Measurements from ENCODE around the gene EGF.
A peak's percentile ranks its signal among the peaks of the same experiment; 100 is the strongest.
"Not testable (repeated sequence)": the region's sequence is repeated elsewhere in the genome, so short reads cannot be mapped to it uniquely, and the experiment has no call there.

The EGF gene

GRCh38 chr4:109998867-109999584 lies 86.3 kb downstream of the EGF start:
- DNase-seq, result peak; percentile 16

GRCh38 chr4:109999585-109999912 lies 86.9 kb downstream of the EGF start:
- DNase-seq, result no peak

GRCh38 chr4:110002326-110002725 lies 89.6 kb downstream of the EGF start:
- DNase-seq, result no peak

GRCh38 chr4:110003401-110004187 lies 90.9 kb downstream of the EGF start:
- no peak for DNase-seq

GRCh38 chr4:110004556-110004955 lies 91.9 kb downstream of the EGF start:
- no peak for DNase-seq

GRCh38 chr4:110005461-110006056 lies 92.9 kb downstream of the EGF start:
- peak; percentile 22 for DNase-seq

GRCh38 chr4:110007217-110007616 lies 94.5 kb downstream of the EGF start:
- DNase-seq, result no peak

GRCh38 chr4:110008540-110008939 lies 95.9 kb downstream of the EGF start:
- DNase-seq, result no peak

- DNase-seq, result no peak
These were observed 96.9 kb downstream of the EGF start for GRCh38 chr4:110009550-110009949.

- DNase-seq, result no peak
These were observed 98.1 kb downstream of the EGF start for GRCh38 chr4:110010797-110011196.

- no peak for DNase-seq
These were observed 100.2 kb downstream of the EGF start for GRCh38 chr4:110012917-110013316.

GRCh38 chr4:110014233-110014632 lies 101.5 kb downstream of the EGF start:
- no peak for DNase-seq

GRCh38 chr4:110019153-110019552 lies 106.5 kb downstream of the EGF start:
- DNase-seq, result no peak

- no peak for DNase-seq
These were observed 107.5 kb downstream of the EGF start for GRCh38 chr4:110020139-110020538.

GRCh38 chr4:110020646-110021443 lies 108.2 kb downstream of the EGF start:
- no peak for DNase-seq

- no peak for DNase-seq
These were observed 109.8 kb downstream of the EGF start for GRCh38 chr4:110022457-110022856.

- DNase-seq, result no peak
These were observed 112.4 kb downstream of the EGF start for GRCh38 chr4:110025056-110025455.

- no peak for DNase-seq
These were observed 113.0 kb downstream of the EGF start for GRCh38 chr4:110025718-110026117.

GRCh38 chr4:110032603-110033002 lies 119.9 kb downstream of the EGF start:
- DNase-seq, result no peak

- no peak for DNase-seq
These were observed 120.8 kb downstream of the EGF start for GRCh38 chr4:110033355-110034025.

GRCh38 chr4:110034026-110034393 lies 121.3 kb downstream of the EGF start:
- DNase-seq, result no peak

- DNase-seq, result not testable (repeated sequence)
These were observed 126.5 kb downstream of the EGF start for GRCh38 chr4:110039164-110039563.

GRCh38 chr4:110041735-110042134 lies 129.1 kb downstream of the EGF start:
- DNase-seq, result no peak

Measured in NCI-H226 (cell line).